Body of pancreas (tissue), 4 donors: ENCODE results near the gene DYNC1I1. TPM values are rescaled to one million over a fixed set of nuclear protein-coding genes. Genes with fewer than 3 reads are reported as not detected.

Experiments
- ATAC-seq: fragments of 150-250 bp; one replicate; pipeline ENCODE4 v1.9.1; 2016
- DNase-seq, 4 donors: peaks; one replicate each; pipeline ENCODE4 v3.0.0-alpha.2; 2019
- H3K27ac ChIP-seq, 4 donors: fragments of 200-600 bp; sonication (generic); 1 replicate in 3 of 4; 2 replicates in 1 of 4; pipeline versions ENCODE4 v1.5.1 to v1.6.1; 2016 to 2019; ENCODE audit warnings: mild to moderate bottlenecking in 1 of 4, mixed read lengths in 1 of 4, moderate library complexity in 1 of 4
- H3K27me3 ChIP-seq, 2 donors: fragments of 200-600 bp; sonication (generic); one replicate each; pipeline ENCODE4 v1.6.0; 2016; ENCODE audit warnings: mild to moderate bottlenecking in 1 of 2
- H3K36me3 ChIP-seq, 2 donors: fragments of 200-600 bp; sonication (generic); replicated peaks in 1 of 2; 2 replicates each; pipeline ENCODE4 v1.5.1; 2016; ENCODE audit warnings: low read depth in 2 of 2; ENCODE audit not compliant: insufficient read depth in 1 of 2
- H3K4me1 ChIP-seq: fragments of 200-600 bp; sonication (generic); one replicate; pipeline ENCODE4 v1.6.0; 2016
- H3K4me3 ChIP-seq, 2 donors: fragments of 200-600 bp; sonication (generic); 1 replicate in 1 of 2; 2 replicates in 1 of 2; pipeline ENCODE4 v1.5.1; 2016 to 2019
- H3K9me3 ChIP-seq, 3 donors: fragments of 200-600 bp; sonication (generic); 1 replicate in 2 of 3; 2 replicates in 1 of 3; pipeline ENCODE4 v1.5.1; 2016
- POLR2A ChIP-seq, 3 donors: fragments of 450-650 bp; IDR thresholded peaks; one replicate each; pipeline ENCODE4 v1.6.1; 2016; ENCODE audit warnings: antibody characterized with exemption in 3 of 3, mild to moderate bottlenecking in 2 of 3
- WGBS, 2 donors: methylation state at CpG; one replicate each; pipeline ENCODE4 v1.1.5; 2017; 5-methylcytosine and 5-hydroxymethylcytosine counted together
- intact Hi-C: fragments of 100-400 bp; cut with DNase I; formaldehyde crosslinking; loops from one replicate; pipeline ENCODE4 v1.15.1; 2023
- total RNA-seq, 2 donors: library from RNA; depleted of rRNA; stranded (reverse); fragments of >200 nt; gene quantifications; one replicate each; pipeline ENCODE4 v1.1.0, GENCODE V29; 2016
- TF ChIP-seq, protein P1 (sequence below), 7 experiments: fragments of 450-650 bp in 4 of 7; fragments of 200-600 bp in 3 of 7; sonication (generic) in 3 of 7; IDR thresholded peaks; one replicate each; pipeline ENCODE4 v1.5.1; 2016 to 2019; ENCODE audit warnings: antibody characterized with exemption in 7 of 7

DYNC1I1 gene
- total RNA-seq, 2 donors from 2014 or later, result 1.3 to 4.2 TPM

DNA sequence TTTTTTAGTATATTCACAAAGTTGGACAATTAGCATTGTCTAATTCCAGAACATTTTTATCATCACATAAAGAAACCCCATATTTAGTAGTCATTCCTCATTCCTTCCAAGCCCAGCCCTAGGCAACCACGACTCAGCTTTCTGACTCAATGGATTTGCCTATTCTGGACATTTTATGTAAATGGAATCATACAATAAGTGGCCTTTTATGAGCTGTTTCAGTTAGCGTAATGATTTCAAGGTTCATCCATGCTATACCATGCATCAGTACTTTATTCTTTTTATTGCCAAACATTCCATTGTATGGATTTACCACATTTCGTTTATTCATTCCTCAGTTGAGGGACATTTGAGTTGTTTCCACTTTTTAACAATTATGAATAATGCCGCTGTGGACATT lies 249.2 kb downstream of the DYNC1I1 start:
- Histone ChIP-seq H3K4me1 (peaks cover 9% of the 10 kb centered on the region), H3K4me3 (no peak overlapping the region), H3K36me3 (no peaks in the 10 kb centered on the region), H3K27me3 (no peaks in the 10 kb centered on the region), H3K27ac (no peak overlapping the region), H3K9me3 (no peaks in the 10 kb centered on the region)
- ATAC-seq (no peak), DNase-seq (no peak)
- intact Hi-C loops, result no loop called here
- no peak for TF ChIP-seq POLR2A (IDR thresholded peaks at IDR 0.05)
- TF ChIP-seq, protein P1, sequence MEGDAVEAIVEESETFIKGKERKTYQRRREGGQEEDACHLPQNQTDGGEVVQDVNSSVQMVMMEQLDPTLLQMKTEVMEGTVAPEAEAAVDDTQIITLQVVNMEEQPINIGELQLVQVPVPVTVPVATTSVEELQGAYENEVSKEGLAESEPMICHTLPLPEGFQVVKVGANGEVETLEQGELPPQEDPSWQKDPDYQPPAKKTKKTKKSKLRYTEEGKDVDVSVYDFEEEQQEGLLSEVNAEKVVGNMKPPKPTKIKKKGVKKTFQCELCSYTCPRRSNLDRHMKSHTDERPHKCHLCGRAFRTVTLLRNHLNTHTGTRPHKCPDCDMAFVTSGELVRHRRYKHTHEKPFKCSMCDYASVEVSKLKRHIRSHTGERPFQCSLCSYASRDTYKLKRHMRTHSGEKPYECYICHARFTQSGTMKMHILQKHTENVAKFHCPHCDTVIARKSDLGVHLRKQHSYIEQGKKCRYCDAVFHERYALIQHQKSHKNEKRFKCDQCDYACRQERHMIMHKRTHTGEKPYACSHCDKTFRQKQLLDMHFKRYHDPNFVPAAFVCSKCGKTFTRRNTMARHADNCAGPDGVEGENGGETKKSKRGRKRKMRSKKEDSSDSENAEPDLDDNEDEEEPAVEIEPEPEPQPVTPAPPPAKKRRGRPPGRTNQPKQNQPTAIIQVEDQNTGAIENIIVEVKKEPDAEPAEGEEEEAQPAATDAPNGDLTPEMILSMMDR (IDR thresholded peaks at IDR 0.05), result no peak
- 77 to 79% methylated on average over 4 of the region's 4 CpGs for WGBS, 2 donors

DNA sequence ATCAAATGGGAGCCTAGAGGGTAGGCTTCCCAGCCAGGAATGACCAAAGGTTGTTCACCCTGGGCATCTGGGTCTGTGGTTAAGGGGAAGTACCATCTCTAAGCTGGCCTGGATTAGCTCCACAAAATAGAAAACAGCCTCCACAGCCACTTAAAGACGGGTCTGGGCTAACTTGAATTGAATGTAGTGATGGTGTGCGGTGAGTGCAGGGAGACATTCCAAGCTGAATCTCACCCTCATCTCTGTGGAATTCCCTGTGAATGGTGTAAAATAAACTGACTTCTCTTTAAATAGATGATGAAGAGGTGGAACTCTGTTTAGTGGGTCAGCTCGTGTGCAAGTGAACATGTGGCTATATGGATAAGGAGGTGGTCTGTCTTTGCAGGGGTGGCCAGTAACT lies 251.0 kb downstream of the DYNC1I1 start:
- no peak overlapping the region for H3K27ac ChIP-seq
- 62 to 80% methylated on average over 3 of the region's 3 CpGs for WGBS, 2 donors
- H3K4me1 ChIP-seq, result peaks cover 2% of the 10 kb centered on the region
- no peak for ATAC-seq
- no peaks in the 10 kb centered on the region for H3K27me3 ChIP-seq
- no peak for TF ChIP-seq POLR2A (IDR thresholded peaks at IDR 0.05)
- TF ChIP-seq, protein P1 (IDR thresholded peaks at IDR 0.05), result no peak
- intact Hi-C loops, result no loop called here
- no peaks in the 10 kb centered on the region for H3K36me3 ChIP-seq
- DNase-seq, result no peak
- no peak overlapping the region for H3K4me3 ChIP-seq
- no peaks in the 10 kb centered on the region for H3K9me3 ChIP-seq

DNA sequence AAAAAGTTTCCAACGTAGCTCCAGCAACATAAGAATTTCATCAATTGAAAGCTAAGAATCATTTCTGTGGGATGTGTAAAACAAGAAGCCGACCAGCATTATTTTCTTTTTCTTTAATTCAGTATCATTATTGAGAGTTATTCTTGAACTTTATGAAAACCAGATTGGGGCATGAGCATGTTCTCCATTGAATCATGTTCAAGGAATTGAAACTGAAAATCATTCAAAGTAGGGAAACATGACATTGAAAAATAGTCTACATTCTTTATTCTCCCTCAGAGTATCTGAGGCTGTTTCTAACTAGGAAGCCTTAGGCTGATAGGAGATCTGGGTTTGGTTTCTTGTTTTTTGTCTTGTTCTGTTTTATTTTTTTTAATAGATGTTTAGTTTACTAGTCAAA lies 253.7 kb downstream of the DYNC1I1 start:
- no peaks in the 10 kb centered on the region for H3K4me1 ChIP-seq
- H3K27ac ChIP-seq, result no peak overlapping the region
- ATAC-seq (no peak), DNase-seq (no peak)
- no peak overlapping the region for H3K4me3 ChIP-seq
- H3K27me3 ChIP-seq, result no peaks in the 10 kb centered on the region
- intact Hi-C loops, result no loop called here
- no peak for TF ChIP-seq POLR2A (IDR thresholded peaks at IDR 0.05)
- TF ChIP-seq, protein P1 (IDR thresholded peaks at IDR 0.05), result no peak
- 60 to 70% methylated on average over 2 of the region's 2 CpGs for WGBS, 2 donors
- no peaks in the 10 kb centered on the region for H3K36me3 ChIP-seq
- no peaks in the 10 kb centered on the region for H3K9me3 ChIP-seq

DNA sequence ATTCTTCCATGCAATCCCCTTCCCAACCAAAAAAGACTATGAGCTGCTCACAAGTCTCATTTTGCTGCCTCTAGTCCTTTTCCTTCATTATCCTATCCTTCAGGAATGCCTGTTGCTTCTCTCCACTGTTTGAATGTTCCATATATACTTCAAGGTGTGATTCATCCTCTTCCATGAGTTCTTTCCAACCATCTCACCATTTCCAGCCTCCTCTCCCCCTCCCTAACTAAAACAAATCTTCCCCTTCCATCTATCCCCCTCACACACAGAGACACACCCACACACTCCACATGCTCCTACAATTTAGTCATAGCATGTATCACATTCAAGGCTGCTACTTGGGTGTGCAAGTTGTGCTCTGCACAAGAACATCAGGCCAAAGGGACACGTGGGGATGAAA lies 254.3 kb downstream of the DYNC1I1 start:
- DNase-seq (no peak), ATAC-seq (no peak)
- TF ChIP-seq POLR2A (IDR thresholded peaks at IDR 0.05), result no peak
- TF ChIP-seq, protein P1 (IDR thresholded peaks at IDR 0.05), result no peak
- Histone ChIP-seq H3K36me3 (no peaks in the 10 kb centered on the region), H3K9me3 (no peaks in the 10 kb centered on the region), H3K27me3 (no peaks in the 10 kb centered on the region), H3K27ac (no peak overlapping the region), H3K4me3 (no peak overlapping the region), H3K4me1 (no peaks in the 10 kb centered on the region)
- intact Hi-C loops, result no loop called here
- 35 to 56% methylated on average over 1 of the region's 1 CpG for WGBS, 2 donors

DNA sequence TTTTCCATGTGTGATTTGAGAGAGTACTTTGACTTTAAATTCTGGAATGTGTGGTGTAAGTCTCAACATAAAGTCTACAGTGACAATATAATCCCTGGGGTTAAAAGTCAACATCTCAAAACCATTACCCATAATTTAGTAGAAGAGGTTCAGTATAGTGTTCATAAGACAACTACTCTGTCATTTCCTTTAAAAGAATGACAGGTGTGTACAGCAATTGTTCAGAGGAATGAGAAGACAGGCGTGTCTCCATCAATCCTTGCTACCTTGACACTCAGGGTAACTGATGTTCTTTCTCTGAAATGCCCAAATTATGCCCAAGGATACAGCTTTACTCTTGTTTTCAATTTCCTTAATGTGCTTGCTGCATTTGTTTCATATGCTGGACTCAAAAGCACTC lies 256.4 kb downstream of the DYNC1I1 start:
- no peak overlapping the region for H3K4me3 ChIP-seq
- no peaks in the 10 kb centered on the region for H3K4me1 ChIP-seq
- H3K27me3 ChIP-seq, result no peaks in the 10 kb centered on the region
- DNase-seq, result no peak
- WGBS, 2 donors, result 88% methylated on average over 1 of the region's 1 CpG
- no peaks in the 10 kb centered on the region for H3K36me3 ChIP-seq
- TF ChIP-seq, protein P1 (IDR thresholded peaks at IDR 0.05), result no peak
- no peak for TF ChIP-seq POLR2A (IDR thresholded peaks at IDR 0.05)
- no peaks in the 10 kb centered on the region for H3K9me3 ChIP-seq
- ATAC-seq, result no peak
- H3K27ac ChIP-seq, result no peak overlapping the region
- intact Hi-C loops, result no loop called here
